ENCODE measurements around the gene UGT1A9.

- no peak for TF ChIP-seq POLR2A (IDR thresholded peaks at IDR 0.05; ENCODE audit: low read length)
- TF ChIP-seq GATA1 (IDR thresholded peaks at IDR 0.05; ENCODE audit: low read depth, low read length) = no peak
Observed at GRCh38 chr2:233658610-233659009, 13.1 kb upstream of the UGT1A9 start.
